ENCODE data around the gene BHLHE23.

Gene BHLHE23

GRCh38 chr20:63027221-63027921 lies 20.6 kb upstream of the BHLHE23 start:
- H2BK120ac ChIP-seq (ENCODE audit: low read depth, low read length): no peak overlapping the region
- H3K4me1 ChIP-seq (ENCODE audit: control insufficient read depth in 2 of 2, insufficient read depth in 1 of 2, low read depth in 1 of 2, low read length in 2 of 2): peaks cover 10 to 14% of the 10 kb centered on the region in 2 donors
- no peak overlapping the region for H3K14ac ChIP-seq (ENCODE audit: low read length)
- H3K9me3 ChIP-seq (replicated peaks in 1 of 2; ENCODE audit: control insufficient read depth in 2 of 2, insufficient read depth in 1 of 2, low read depth in 1 of 2, low read length in 2 of 2): no peaks in the 10 kb centered on the region
- H3K9ac ChIP-seq (ENCODE audit: low read depth, low read length, poor library complexity): no peak overlapping the region
- H2BK5ac ChIP-seq (ENCODE audit: low read length): no peak overlapping the region
- H2BK12ac ChIP-seq (ENCODE audit: low read length): no peak overlapping the region
- H3K4ac ChIP-seq (ENCODE audit: low read length): no peak overlapping the region
- no peak overlapping the region for H4K91ac ChIP-seq (ENCODE audit: low read depth, low read length, poor library complexity)
- no peak overlapping the region for H3K23ac ChIP-seq (ENCODE audit: low read depth, low read length, poor library complexity)
- no peak overlapping the region for H3K27ac ChIP-seq (replicated peaks; ENCODE audit: low read length)
- no peaks in the 10 kb centered on the region for H3K36me3 ChIP-seq (replicated peaks in 1 of 2; ENCODE audit: control insufficient read depth in 2 of 2, insufficient read depth in 2 of 2, low read length in 2 of 2)
- H3K79me1 ChIP-seq (ENCODE audit: low read depth, low read length): no peaks in the 10 kb centered on the region
- WGBS, 2 donors (ENCODE audit: extremely low coverage in 2 of 2, insufficient read length in 2 of 2, insufficient replicate concordance in 1 of 2): no CpG with 5 or more reads among the region's 27 CpGs
- H3K4me3 ChIP-seq (ENCODE audit: low read length in 2 of 2): no peak overlapping the region
- H3K18ac ChIP-seq (ENCODE audit: low read length): no peak overlapping the region
- no peak overlapping the region for H2BK15ac ChIP-seq (ENCODE audit: low read length)
- no peak for DNase-seq (ENCODE audit: low spot score)
- peaks cover 0 to 37% (median 6%) of the 10 kb centered on the region in 3 experiments for H3K27me3 ChIP-seq (ENCODE audit: control insufficient read depth in 3 of 3, insufficient read depth in 3 of 3, low read depth in 1 of 3, low read length in 3 of 3)
- no peak overlapping the region for H4K8ac ChIP-seq (ENCODE audit: low read depth, low read length)
- H2AK5ac ChIP-seq (ENCODE audit: low read depth, low read length): peak overlapping the region; percentile 61
- no peak overlapping the region for H3K4me2 ChIP-seq (ENCODE audit: insufficient read depth, low read length, poor library complexity, severe bottlenecking)
- H2AFZ ChIP-seq (ENCODE audit: low read length): no peak overlapping the region

- Histone ChIP-seq H2BK5ac (ENCODE audit: low read length) (no peak overlapping the region), H4K8ac (ENCODE audit: low read depth, low read length) (no peak overlapping the region), H3K27me3 (ENCODE audit: control insufficient read depth in 3 of 3, insufficient read depth in 3 of 3, low read depth in 1 of 3, low read length in 3 of 3) (peaks cover 0 to 37% (median 6%) of the 10 kb centered on the region in 3 experiments), H3K9me3 (replicated peaks in 1 of 2; ENCODE audit: control insufficient read depth in 2 of 2, insufficient read depth in 1 of 2, low read depth in 1 of 2, low read length in 2 of 2) (no peaks in the 10 kb centered on the region), H3K79me1 (ENCODE audit: low read depth, low read length) (no peaks in the 10 kb centered on the region), H4K91ac (ENCODE audit: low read depth, low read length, poor library complexity) (no peak overlapping the region), H3K9ac (ENCODE audit: low read depth, low read length, poor library complexity) (no peak overlapping the region), H2AK5ac (ENCODE audit: low read depth, low read length) (peak overlapping the region; percentile 61), H3K4me2 (ENCODE audit: insufficient read depth, low read length, poor library complexity, severe bottlenecking) (no peak overlapping the region), H3K4me1 (ENCODE audit: control insufficient read depth in 2 of 2, insufficient read depth in 1 of 2, low read depth in 1 of 2, low read length in 2 of 2) (peaks cover 8 to 14% of the 10 kb centered on the region in 2 donors), H3K18ac (ENCODE audit: low read length) (peak overlapping the region; percentile 33), H2BK12ac (ENCODE audit: low read length) (peak overlapping the region; percentile 79), H3K4me3 (ENCODE audit: low read length in 2 of 2) (no peak overlapping the region), H3K14ac (ENCODE audit: low read length) (peak overlapping the region; percentile 77), H2BK15ac (ENCODE audit: low read length) (no peak overlapping the region), H2AFZ (ENCODE audit: low read length) (no peak overlapping the region), H3K4ac (ENCODE audit: low read length) (no peak overlapping the region), H3K23ac (ENCODE audit: low read depth, low read length, poor library complexity) (no peak overlapping the region), H2BK120ac (ENCODE audit: low read depth, low read length) (no peak overlapping the region), H3K36me3 (replicated peaks in 1 of 2; ENCODE audit: control insufficient read depth in 2 of 2, insufficient read depth in 2 of 2, low read length in 2 of 2) (no peaks in the 10 kb centered on the region), H3K27ac (replicated peaks; ENCODE audit: low read length) (no peak overlapping the region)
- no CpG with 5 or more reads among the region's 13 CpGs for WGBS, 2 donors (ENCODE audit: extremely low coverage in 2 of 2, insufficient read length in 2 of 2, insufficient replicate concordance in 1 of 2)
- no peak for DNase-seq (ENCODE audit: low spot score)
Observed at GRCh38 chr20:63026582-63027165, 19.9 kb upstream of the BHLHE23 start.

DNA sequence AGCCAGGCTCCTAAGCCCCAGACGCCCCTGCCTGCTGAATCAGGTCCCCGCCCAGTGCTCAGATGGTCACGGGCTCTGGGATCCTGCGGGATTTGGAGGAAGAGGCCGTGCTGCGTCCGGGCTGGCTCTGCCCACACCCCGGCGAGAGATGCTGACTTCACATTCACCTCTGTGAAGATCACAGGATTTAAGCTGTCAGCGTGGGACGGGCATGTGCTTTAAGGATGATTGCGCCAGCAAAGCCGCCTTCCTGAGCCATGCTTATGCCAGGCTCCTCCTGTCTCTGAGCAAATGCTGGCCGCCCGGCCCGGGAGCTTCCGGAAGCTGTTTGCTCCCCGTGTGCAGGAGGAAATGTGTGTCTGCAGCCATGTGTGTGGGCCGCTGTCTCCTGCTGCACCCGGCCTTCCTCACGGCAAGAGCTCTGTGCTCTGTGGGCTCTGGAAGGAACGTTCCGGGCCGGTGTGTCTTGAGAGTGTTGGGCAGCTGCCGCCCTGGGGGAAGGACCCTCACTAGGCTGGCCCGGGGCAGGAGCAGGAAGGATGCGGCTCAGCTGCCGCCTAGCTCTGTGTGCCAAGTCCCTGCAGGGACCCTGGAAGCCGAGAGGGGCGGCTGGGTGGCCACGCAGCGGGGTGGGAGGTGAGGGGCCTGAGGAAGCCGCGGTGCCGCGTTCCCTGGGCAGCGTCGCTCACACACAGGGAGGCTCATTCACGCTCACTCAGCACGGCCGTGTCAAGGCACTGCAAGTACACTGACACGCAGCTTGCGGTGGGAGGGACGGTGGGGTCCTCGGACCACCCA lies 19.0 kb upstream of the BHLHE23 start:
- peak overlapping the region; percentile 75 for H3K18ac ChIP-seq (ENCODE audit: low read length)
- no peak overlapping the region for H3K14ac ChIP-seq (ENCODE audit: low read length)
- H3K23ac ChIP-seq (ENCODE audit: low read depth, low read length, poor library complexity): peak overlapping the region; percentile 3
- no CpG with 5 or more reads among the region's 45 CpGs for WGBS, 2 donors (ENCODE audit: extremely low coverage in 2 of 2, insufficient read length in 2 of 2, insufficient replicate concordance in 1 of 2)
- H3K9ac ChIP-seq (ENCODE audit: low read depth, low read length, poor library complexity): no peak overlapping the region
- H4K8ac ChIP-seq (ENCODE audit: low read depth, low read length): no peak overlapping the region
- no peaks in the 10 kb centered on the region for H3K79me1 ChIP-seq (ENCODE audit: low read depth, low read length)
- peaks cover 0 to 4% of the 10 kb centered on the region in 2 donors for H3K9me3 ChIP-seq (replicated peaks in 1 of 2; ENCODE audit: control insufficient read depth in 2 of 2, insufficient read depth in 1 of 2, low read depth in 1 of 2, low read length in 2 of 2)
- no peak overlapping the region for H3K4me2 ChIP-seq (ENCODE audit: insufficient read depth, low read length, poor library complexity, severe bottlenecking)
- H2BK15ac ChIP-seq (ENCODE audit: low read length): peak overlapping the region; percentile 53
- H3K27ac ChIP-seq (replicated peaks; ENCODE audit: low read length): no peak overlapping the region
- DNase-seq (ENCODE audit: low spot score): no peak
- peaks cover 8 to 14% of the 10 kb centered on the region in 2 donors for H3K4me1 ChIP-seq (ENCODE audit: control insufficient read depth in 2 of 2, insufficient read depth in 1 of 2, low read depth in 1 of 2, low read length in 2 of 2)
- H3K4me3 ChIP-seq (ENCODE audit: low read length in 2 of 2): no peak overlapping the region
- no peak overlapping the region for H2AFZ ChIP-seq (ENCODE audit: low read length)
- no peak overlapping the region for H3K4ac ChIP-seq (ENCODE audit: low read length)
- no peak overlapping the region for H2BK5ac ChIP-seq (ENCODE audit: low read length)
- H2BK12ac ChIP-seq (ENCODE audit: low read length): no peak overlapping the region
- no peak overlapping the region for H4K91ac ChIP-seq (ENCODE audit: low read depth, low read length, poor library complexity)
- no peaks in the 10 kb centered on the region for H3K36me3 ChIP-seq (replicated peaks in 1 of 2; ENCODE audit: control insufficient read depth in 2 of 2, insufficient read depth in 2 of 2, low read length in 2 of 2)
- peaks cover 0 to 37% (median 6%) of the 10 kb centered on the region in 3 experiments for H3K27me3 ChIP-seq (ENCODE audit: control insufficient read depth in 3 of 3, insufficient read depth in 3 of 3, low read depth in 1 of 3, low read length in 3 of 3)
- peak overlapping the region; percentile 80 for H2AK5ac ChIP-seq (ENCODE audit: low read depth, low read length)
- H2BK120ac ChIP-seq (ENCODE audit: low read depth, low read length): no peak overlapping the region
